ENCODE data around the gene GABPB1.

DNA sequence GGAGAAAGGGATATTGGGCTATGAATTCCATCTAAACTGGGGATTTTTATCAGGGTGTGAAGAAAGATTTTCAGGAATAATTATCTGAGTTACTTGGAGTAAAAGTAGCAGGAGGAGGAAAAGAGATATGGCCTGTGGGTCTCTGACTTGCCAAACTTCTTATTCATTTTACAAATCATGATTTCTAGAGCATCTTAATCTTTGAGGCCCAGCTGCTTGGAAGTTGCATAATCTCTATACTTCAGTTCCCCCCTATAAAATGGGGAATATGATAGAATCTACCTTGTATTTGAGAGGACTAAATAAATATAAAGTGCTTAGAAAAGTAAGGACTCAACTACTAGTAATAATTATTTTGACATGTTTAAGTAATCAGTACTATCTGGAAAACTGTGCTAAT is 11.0 kb upstream of the GABPB1 start:
- TF ChIP-seq, protein P1, sequence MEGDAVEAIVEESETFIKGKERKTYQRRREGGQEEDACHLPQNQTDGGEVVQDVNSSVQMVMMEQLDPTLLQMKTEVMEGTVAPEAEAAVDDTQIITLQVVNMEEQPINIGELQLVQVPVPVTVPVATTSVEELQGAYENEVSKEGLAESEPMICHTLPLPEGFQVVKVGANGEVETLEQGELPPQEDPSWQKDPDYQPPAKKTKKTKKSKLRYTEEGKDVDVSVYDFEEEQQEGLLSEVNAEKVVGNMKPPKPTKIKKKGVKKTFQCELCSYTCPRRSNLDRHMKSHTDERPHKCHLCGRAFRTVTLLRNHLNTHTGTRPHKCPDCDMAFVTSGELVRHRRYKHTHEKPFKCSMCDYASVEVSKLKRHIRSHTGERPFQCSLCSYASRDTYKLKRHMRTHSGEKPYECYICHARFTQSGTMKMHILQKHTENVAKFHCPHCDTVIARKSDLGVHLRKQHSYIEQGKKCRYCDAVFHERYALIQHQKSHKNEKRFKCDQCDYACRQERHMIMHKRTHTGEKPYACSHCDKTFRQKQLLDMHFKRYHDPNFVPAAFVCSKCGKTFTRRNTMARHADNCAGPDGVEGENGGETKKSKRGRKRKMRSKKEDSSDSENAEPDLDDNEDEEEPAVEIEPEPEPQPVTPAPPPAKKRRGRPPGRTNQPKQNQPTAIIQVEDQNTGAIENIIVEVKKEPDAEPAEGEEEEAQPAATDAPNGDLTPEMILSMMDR (IDR thresholded peaks at IDR 0.05) = no peak
- TF ChIP-seq EZH2 (IDR thresholded peaks at IDR 0.05) = no peak
